GM18505 (cell line): ENCODE data around the gene GTF2F2.

ENCODE experiments used
- ATAC-seq: cut with Tn5 transposase; IDR thresholded peaks from one replicate; pipeline ENCODE4 v1.9.1; 2021; ENCODE audit not compliant: unreplicated experiment
- POLR2A ChIP-seq: IDR thresholded peaks from 4 replicates; pipeline ENCODE4 v1.6.1; 2011; ENCODE audit warnings: borderline replicate concordance; ENCODE audit not compliant: insufficient read depth, insufficient read length; ENCODE audit errors: extremely low read depth

Gene GTF2F2

DNA sequence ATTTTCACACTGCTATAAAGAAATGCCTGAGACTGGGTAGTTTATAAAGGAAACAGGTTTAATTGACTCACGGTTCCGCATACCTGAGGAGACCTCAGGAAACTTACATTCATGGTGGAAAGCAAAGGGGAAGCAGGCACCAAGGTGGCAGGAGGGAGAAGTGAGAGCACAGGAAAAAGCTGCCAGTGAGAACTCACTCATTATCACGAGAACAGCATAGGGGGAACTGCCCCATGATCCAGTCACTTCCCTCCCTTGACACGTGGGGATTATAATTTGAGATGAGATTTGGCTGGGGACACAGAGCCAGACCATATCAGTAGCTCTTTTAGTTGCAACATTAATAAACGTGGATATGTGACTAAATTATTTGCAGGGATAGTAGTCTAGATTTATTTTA, 84.8 kb downstream of the GTF2F2 start:
- ATAC-seq = no peak
- no peak for TF ChIP-seq POLR2A

DNA sequence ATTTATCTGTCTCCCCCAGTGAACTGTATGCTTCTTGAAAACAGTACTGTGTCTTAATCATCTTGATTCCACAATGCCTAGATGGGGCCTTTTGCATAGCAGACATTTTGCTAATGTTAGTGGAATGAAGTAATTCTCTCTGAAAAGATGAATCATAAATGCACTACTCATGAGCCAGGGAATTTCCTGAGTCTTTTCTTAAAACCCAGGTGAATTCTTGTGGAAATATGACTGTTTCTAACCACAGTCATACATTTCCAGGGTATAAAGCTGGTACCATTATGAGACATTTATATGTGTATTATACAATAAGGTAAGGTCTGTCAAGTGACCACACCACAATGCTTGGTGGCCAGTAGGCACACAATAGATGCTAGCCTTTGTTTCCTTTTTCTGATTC, 86.0 kb downstream of the GTF2F2 start:
- no peak for TF ChIP-seq POLR2A
- no peak for ATAC-seq

DNA sequence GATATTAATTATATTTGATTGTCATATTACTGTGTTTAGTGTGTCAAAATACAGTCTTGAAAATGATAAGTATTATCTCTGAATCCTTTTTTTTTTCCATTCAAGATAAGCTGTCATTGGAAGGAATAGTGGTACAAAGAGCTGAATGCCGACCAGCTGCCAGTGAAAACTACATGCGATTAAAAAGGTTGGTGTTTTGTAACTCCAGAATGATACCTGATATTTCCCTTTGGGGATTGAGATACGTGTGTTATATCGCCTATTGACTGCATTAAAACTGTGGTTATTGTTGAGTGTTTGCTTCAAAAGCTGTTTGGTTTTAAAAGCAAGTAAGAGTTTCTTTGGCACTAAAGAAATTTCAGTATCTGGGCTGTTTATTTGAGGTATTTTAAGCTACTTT, 87.0 kb downstream of the GTF2F2 start:
- ATAC-seq = no peak
- no peak for TF ChIP-seq POLR2A

DNA sequence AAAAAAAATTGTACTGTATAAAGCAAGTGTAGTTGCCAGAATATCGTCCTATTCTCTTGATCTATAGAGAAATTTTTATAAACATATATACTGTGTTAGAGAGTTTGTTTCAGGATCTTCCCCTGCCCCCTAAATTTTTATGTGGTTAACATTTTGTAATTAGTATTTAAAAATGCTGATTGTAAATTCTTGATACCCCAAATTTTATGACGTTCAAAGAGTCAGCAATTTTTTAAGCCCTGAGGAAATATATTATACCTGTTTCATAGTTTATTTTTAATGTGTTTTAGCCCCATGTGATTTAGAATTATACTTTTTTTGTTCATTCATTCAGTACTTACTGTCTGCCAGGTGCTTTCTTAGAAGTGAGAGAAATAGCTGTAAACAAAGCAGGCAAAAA, 87.8 kb downstream of the GTF2F2 start:
- ATAC-seq = no peak
- TF ChIP-seq POLR2A = no peak

DNA sequence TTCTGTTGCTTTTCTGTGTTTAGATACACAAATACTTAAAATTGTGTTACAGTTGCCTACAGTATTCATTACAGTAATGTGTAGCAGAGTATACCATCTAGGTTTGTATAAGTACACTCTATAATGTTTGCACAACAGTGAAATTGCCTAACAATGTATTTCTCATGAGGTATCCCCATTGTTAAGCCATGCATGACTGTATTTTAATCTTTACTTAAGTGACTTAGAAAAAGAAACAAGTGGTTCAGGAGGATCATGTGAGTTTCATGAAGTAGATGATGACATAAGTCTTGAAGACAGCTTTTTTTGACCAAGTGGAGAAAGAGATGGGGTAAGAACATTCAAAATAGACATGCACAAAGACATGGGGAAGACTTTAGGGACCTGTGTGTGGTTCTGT, 88.9 kb downstream of the GTF2F2 start:
- no peak for ATAC-seq
- no peak for TF ChIP-seq POLR2A

DNA sequence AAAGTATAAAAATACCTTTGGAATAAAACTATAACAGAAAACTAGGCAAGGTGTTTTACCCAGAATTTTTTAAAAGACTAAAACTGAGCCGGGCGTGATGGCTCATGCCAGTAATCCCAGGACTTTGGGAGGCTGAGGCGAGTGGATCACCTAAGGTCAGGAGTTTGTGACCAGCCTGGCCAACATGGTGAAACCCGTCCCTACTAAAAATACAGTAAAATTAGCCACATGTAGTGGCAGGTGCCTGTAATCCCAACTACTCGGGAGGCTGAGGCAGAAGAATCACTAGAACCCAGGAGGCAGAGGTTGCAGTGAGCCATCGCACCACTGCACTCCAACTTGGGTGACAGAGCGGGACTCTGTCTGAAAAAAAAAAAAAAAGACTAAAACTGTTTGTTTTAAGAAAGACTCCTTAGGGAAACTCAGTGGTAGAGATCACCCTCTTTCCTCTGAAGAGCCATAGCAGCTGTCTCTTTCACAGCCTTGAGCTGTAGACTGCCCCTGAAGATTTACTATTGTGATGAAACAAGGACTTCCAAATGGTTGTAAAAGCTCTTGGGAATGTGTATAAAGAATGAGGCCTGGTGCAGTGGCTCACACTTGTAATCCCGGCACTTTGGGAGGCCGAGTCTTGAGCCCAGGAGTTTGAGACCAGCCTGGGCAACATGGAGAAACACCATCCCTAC, 95.2 kb downstream of the GTF2F2 start:
- TF ChIP-seq POLR2A = no peak

DNA sequence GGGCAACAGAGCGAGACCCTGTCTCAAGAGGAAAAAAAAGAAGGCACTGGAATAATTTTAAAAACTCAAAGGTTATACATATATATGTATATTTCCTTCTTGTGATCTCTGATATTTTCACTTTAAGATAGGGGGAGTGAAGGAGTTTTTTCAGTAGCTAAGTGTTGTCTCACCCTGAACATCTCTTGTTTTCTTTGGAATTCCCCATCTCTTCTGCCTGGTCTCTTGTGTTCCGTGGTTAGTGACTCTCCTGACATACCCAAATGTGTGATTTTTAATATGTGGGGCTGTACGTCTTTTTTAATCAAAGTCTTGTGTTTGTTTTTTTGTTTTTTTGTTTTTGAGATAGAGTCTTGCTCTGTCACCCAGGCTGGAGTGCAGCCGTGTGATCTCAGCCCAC, 95.9 kb downstream of the GTF2F2 start:
- no peak for ATAC-seq
- TF ChIP-seq POLR2A = no peak

More for the DNA sequence above, 95.2 kb downstream of the GTF2F2 start:
- ATAC-seq = no peak

DNA sequence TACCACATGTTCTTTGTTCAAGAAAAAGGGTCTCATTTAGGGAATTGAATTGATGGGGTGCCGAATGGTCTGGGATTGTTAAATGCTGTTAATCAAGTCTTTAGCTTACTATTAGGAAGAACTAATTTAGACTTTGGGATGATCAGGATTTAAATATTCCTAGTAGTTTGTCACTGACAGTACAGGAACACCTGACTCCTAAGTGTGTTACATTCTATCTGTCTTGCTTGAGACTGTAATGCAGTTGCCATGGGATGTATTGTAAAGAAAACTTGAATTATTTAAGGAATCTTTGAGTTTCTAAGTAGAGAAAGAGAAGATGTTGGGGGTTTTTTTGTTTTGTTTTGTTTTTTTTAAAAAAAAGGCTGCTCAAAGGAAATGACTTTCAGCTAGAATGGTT, 98.4 kb downstream of the GTF2F2 start:
- no peak for ATAC-seq
- TF ChIP-seq POLR2A = no peak

DNA sequence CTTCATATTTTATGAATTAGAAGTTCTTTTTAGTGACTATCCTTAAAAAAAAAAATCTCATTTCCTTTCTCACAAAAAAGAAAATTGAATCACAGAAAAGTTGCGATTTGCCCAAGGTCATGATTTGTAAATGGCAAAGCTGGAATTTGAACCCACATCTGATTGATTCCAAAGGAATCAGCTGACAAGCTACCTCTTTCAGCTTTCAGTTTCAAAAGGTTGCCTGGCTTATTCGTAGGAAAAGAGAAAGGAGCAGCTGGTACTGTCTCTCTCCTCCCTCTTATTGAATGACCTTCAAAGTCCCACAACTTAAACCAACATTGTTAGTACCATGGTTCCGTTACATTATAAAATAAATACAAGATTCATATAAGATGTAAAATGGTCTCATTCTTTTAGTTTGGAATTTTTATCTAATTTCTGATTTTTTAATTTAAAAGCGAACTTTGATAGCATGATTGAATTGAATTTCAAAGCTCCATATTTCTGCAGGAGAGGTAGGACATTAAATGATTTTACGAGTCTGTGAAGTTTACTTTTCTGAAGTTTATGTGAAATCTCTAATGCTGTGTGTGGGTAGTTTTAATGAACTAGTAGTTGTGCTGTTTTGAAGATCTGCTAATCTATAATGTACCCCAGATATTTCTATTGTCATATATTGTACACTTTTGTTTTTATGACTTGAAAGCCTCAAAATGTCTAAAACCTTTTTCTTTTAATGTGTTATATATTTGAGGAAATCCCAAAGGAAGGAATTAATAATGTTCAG, 99.0 kb downstream of the GTF2F2 start:
- no peak for ATAC-seq
- no peak for TF ChIP-seq POLR2A

DNA sequence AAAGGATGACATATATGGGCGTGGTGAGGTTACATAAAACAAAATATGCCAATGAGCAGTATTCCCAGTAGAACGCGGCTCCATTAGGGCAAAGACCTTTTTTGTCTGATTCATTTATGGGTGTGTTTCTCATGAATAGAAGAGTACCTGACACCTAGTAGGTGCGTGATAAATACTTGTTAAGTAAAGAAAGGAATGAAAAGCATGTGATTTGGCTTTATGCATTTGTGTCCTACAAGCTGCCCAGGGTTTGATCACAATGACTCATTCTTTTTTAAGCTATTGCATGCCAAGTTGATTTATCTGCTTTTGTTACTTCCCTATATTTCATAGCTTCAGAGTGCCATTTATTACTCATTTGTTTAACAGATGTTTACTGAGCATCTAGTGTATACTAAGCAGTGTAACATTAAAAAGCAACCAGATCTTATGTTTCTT, 99.6 kb downstream of the GTF2F2 start:
- TF ChIP-seq POLR2A = no peak
- ATAC-seq = no peak

DNA sequence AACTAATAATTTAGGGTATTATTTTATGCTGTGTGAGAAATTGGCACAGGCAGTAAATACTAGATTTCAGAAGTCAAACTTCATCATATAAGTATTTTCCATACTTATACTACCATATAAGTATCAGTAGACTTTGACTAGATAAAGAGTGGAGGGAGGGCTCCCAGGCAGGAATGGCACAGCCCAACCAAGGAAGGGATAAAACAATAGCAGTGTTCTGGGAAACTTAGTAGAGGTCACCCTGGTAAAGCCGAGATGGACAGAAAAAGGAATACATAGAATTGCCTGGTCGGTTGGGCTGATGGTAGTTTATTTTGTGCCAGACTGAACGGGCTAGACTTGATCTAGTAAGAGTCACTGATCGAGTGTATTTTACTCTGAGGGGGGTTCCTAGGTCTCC, 100.1 kb downstream of the GTF2F2 start:
- no peak for TF ChIP-seq POLR2A
- no peak for ATAC-seq

DNA sequence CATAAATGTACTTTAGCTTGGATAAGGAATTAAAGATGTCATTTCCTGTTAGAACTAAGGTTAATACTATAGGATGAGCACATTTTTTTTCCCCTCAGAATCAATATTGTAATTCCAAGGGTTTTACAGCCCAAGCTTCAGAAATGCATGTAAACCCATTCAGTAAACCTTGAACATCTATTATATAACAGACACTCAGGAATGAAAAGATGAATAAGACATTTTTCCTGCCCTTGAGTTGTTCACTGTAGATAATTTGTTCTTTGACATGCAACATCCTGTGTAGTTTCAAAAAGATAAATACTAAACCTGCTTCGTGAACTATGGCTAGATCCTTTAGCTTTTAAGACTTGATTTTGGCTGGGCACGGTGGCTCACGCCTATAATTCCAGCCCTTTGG, 102.2 kb downstream of the GTF2F2 start:
- no peak for TF ChIP-seq POLR2A
- ATAC-seq = no peak

DNA sequence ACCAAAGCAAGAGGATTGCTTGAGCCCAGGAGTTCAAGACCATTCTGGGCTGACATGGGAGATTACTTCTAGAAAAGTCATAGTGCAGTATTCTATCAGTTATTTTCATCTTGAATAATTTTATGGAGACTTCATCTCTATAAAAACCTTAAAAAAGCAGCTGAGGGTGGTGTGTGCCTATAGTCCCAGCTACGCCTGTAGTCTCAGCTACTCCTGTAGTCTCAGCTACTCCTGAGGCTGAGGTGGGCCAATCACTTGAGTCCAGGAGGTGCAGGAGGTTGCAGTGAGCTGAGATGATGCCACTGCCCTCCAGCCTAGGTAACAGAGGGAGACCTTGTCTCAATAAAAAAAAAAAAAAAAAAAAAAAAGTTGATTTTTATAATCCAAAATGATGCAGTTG, 102.6 kb downstream of the GTF2F2 start:
- ATAC-seq = no peak
- TF ChIP-seq POLR2A = no peak

DNA sequence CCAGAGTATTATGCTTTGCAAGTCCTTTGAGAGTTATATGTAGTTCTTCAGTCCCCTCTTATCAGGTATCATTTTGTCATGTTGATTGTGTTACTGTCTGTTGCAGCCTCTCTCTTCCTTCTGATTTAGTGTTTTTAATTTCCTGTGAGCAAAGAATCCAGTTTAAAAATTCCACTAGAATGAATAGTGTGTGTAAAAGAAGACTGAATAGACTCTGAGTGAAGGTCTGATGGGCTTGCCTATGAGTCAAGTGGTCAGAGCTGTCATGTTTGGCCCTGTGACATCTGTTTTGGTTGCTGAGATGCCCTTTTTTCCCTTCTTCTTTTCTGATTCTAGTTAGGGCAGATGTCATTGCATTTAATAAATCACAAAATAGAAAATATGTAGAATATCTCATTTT, 103.9 kb downstream of the GTF2F2 start:
- ATAC-seq = no peak
- no peak for TF ChIP-seq POLR2A
